ENCODE measurements around the gene GORAB.

Gene GORAB

GRCh38 chr1:170539154-170539553 is 7.2 kb downstream of the GORAB start:
- DNase-seq: no peak

GRCh38 chr1:170544624-170545023 is 12.7 kb downstream of the GORAB start:
- DNase-seq: no peak

DNA sequence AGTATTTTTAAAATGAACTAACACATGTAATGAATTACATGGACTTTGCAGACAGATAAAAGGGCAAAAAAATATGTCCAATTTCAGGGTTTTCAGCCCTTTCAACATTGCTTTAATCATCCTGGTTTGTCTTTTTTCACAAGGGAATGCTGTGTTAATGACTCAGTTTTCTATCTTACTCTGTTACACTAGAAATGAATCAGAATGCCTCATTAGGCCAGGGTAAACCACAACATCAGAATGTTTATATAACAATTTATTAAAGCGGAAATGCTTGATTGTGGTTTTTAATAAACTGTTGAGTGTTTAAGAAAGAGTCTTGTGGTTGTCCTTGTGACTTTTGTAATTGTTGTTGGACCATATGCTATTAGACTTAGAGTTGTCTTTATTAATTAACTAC is 13.5 kb downstream of the GORAB start:
- DNase-seq: no peak

DNA sequence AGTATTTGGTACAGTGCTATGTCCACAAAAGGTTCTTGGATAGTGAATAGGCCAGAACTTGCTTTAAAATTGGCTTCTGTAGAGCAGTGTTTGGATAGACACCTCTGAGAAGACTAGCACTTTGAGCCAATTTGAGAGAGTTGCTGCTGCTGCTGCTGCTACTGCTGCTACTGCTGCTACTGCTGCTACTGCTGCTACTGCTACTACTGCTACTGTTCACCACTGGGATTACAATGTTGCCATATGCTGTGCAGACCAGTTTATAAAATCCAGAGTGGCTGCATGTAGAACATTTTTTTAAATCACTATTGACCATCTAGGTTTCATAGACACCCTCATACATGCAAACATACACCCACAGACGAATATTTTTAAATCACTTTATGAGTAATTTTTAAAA is 15.3 kb downstream of the GORAB start:
- DNase-seq: no peak

DNA sequence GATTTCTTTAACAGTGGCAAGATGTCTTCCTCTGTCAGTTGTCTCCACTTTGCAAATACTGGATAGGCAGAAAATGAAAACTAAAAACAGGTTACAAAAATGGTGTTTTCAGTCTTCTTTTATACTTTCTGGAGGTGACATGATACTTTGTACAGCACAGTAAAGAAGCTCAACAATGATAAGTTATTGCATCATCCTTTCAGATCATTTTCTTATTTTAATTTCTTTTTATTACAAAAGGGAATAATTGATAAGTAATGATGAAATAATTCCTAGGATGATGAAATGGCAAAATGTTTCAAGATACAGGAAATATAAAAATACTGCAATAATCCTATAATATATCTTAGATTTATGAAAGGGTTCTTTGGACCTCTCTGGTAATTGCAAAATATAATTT is 16.5 kb downstream of the GORAB start:
- DNase-seq: no peak

GRCh38 chr1:170555370-170555769 is 23.4 kb downstream of the GORAB start:
- DNase-seq: no peak

DNA sequence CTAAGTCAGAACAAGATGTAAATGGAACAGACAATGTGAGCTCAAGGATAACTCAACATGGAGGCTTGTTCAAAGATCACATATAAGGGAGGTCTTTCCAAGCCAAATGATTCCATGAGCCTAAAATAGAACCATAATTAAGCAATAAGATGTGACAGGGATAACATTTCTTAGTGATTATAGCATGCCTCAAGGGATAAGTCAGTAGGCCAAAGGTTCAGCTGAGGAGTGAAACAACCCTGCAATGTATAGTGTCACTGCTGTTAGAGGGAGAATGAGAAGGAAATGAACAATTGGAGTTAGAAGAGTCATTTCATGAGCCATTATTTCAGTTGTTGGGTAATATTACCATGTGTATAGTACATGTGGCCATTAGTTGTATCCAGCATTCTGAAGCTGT is 25.0 kb downstream of the GORAB start:
- DNase-seq: no peak

- no peak for DNase-seq
Observed at GRCh38 chr1:170558731-170559130, 26.8 kb downstream of the GORAB start.

- no peak for DNase-seq
Observed at GRCh38 chr1:170559166-170559565, 27.2 kb downstream of the GORAB start.

DNA sequence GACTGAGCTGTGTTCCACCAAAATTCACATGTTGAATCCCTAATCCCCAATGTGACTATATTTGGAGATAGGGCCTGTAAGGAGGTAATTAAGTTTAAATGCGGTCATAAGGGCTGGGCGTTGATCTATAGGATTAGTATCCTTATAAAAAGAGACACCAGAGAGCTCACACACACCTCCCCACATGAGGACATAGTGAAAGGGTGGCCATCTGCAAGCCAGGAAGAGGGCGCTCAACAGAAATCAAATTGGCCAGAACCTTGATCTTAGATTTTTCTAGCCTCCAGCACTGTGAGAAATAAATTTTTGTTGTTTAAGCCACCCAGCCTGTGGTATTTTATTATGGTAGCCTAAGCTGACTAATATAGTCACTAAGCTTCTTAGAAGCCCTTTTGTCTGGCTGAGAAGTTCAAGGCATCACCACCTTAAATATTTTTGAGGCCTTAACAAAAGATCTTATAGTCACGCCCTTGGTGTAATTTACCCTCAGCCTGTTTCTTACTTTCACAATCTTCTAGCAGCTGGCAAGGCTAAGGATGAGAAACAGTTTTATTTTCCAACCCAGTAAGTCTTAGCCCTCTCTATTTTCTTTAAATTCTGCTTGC is 28.8 kb downstream of the GORAB start:
- no peak for DNase-seq

GRCh38 chr1:170562646-170563338 is 30.8 kb downstream of the GORAB start:
- no peak for DNase-seq

- DNase-seq: no peak
Observed at GRCh38 chr1:170567214-170567613, 35.2 kb downstream of the GORAB start.

GRCh38 chr1:170568197-170568596 is 36.2 kb downstream of the GORAB start:
- no peak for DNase-seq

GRCh38 chr1:170576980-170577379 is 45.0 kb downstream of the GORAB start:
- DNase-seq: no peak

DNA sequence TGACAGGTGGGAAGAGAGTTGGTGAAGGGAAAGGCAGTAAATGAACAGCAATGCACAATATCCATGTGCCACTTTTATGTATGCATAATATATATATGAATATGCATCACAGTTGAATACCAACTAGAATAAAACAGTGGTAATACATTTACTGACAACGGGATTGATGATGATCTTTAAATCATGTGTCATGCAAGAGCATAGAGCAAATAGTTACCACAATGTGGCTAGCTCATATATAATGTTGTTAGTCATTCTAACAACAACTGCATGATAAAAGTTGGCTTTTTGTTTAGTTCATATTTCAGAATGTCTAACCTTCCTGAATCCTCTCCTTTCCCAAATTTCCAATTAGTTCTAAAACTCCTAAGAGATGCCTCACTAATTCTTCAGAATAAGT is 46.4 kb downstream of the GORAB start:
- no peak for DNase-seq

GRCh38 chr1:170580636-170581440 is 48.9 kb downstream of the GORAB start:
- no peak for DNase-seq

DNA sequence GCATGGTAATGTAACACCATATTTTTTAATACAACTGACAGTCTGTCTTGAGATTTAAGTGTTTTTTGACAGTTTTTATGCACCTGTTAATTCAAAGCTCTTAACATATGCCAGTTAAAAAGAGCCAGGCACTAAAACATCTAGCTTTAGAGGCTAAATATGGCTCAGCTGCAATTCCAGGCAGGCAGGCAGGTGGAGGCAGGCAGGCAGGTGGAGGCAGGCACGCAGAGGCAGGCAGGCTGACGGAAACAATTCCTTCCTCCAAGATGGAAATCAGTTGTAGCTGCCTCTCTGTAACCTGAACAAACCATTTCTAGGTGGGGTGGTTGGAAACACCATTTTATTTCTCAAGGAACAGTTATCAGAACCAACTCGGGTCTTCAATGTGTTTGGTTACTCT is 51.2 kb downstream of the GORAB start:
- DNase-seq: no peak

- DNase-seq: no peak
Observed at GRCh38 chr1:170586321-170587252, 54.6 kb downstream of the GORAB start.

DNA sequence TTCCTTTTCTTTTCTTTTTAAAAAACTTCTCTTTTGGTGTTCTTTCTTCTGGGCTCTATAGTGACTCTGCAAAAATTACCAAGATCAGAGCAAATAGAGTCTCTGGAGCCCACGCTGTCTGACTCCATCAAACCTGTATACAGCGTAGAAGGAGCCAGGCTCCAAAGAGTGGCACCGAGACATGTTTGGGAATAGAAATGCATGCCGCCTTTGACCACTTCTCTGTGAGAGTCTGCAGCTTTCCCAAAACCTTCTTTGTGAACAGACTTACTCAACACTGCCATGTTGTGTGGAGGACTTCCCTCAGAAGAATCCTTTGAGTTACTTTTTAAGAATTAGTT is 55.3 kb downstream of the GORAB start:
- no peak for DNase-seq

DNA sequence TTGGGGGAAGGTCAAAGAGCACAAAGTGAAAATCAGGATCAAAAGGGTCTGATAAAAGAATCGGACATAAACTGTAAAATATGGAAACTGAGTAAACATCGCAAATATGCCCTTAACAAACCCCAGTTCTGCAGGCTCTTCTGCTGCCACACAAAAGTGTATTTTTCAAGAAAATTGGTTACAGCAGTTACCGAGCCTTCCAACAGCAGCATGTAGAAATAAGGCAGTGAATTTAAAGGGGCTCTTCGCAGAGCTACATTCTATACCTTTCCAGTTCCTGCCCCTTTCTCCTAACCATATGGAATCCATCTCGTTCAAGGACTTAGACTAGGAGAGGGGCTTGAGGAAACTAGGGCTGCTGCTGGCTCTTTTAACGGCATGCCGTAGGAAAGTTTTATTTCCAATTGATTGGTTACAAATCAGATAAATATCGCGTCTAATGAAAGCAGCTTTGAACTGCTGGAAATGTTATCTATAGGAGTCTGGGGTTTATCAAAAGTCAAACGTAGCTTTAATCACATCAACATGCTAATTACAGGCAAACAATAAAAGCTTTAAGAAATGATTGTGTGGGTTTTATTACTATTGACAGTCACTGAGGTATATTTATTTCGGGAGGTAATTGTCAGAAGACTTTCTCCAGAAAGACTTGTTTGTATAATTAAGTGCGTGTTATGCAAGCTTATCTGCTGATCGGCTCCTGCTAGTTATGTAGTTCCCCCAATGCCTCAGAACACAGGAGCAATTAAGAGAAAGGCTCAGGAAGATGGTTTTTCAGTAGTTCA is 59.1 kb downstream of the GORAB start:
- DNase-seq: no peak

GRCh38 chr1:170592591-170593111 is 60.7 kb downstream of the GORAB start:
- no peak for DNase-seq
